Measurements from ENCODE around the gene OMD.

Gene OMD

GRCh38 chr9:92439921-92440750, 15.9 kb upstream of the OMD start:
- Histone ChIP-seq H3K4me3 (ENCODE audit: low read length) (no peak overlapping the region), H3K4me1 (ENCODE audit: control insufficient read depth, insufficient read depth, low read length) (no peaks in the 10 kb centered on the region; the same call in 1 of the 2 replicates), H3K9me3 (ENCODE audit: control insufficient read depth, insufficient read depth, low read length) (no peaks in the 10 kb centered on the region), H3K27me3 (ENCODE audit: control insufficient read depth, insufficient read depth, low read length) (no peaks in the 10 kb centered on the region), H3K36me3 (ENCODE audit: control insufficient read depth, insufficient read depth, low read length) (no peaks in the 10 kb centered on the region), H3K27ac (ENCODE audit: low read length) (no peak overlapping the region)
- WGBS (ENCODE audit: insufficient coverage, insufficient read length) = no CpG with 5 or more reads among the region's 5 CpGs
- DNase-seq (ENCODE audit: low read depth, low spot score) = no peak

GRCh38 chr9:92438900-92439526, 14.7 kb upstream of the OMD start:
- Histone ChIP-seq H3K27ac (ENCODE audit: low read length) (no peak overlapping the region), H3K27me3 (ENCODE audit: control insufficient read depth, insufficient read depth, low read length) (no peaks in the 10 kb centered on the region), H3K36me3 (ENCODE audit: control insufficient read depth, insufficient read depth, low read length) (no peaks in the 10 kb centered on the region), H3K4me3 (ENCODE audit: low read length) (no peak overlapping the region), H3K9me3 (ENCODE audit: control insufficient read depth, insufficient read depth, low read length) (no peaks in the 10 kb centered on the region), H3K4me1 (ENCODE audit: control insufficient read depth, insufficient read depth, low read length) (no peaks in the 10 kb centered on the region; the same call in 1 of the 2 replicates)
- no CpG with 5 or more reads among the region's 5 CpGs for WGBS (ENCODE audit: insufficient coverage, insufficient read length)
- no peak for DNase-seq (ENCODE audit: low read depth, low spot score)

DNA sequence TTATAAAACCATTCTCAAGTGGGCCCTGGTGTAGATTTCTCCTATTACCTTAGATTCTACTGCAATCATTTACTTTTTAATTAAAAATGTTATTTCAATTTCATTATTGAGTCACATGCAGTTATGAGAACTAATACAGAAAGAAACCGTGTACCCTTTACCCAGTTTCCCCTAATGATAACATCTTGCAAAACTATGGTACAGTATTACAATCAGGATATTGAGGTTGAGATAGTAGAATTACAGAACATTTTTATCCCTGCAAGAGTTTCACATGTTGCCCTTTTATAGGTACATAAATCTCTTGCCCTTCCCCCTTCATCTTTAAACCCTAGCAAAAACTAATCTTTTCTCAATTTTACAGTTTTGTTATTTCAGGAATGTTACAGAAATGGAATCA, 11.0 kb upstream of the OMD start:
- DNase-seq (ENCODE audit: low read depth, low spot score) = no peak

GRCh38 chr9:92432972-92433548, 8.8 kb upstream of the OMD start:
- Histone ChIP-seq H3K36me3 (ENCODE audit: control insufficient read depth, insufficient read depth, low read length) (no peaks in the 10 kb centered on the region), H3K9me3 (ENCODE audit: control insufficient read depth, insufficient read depth, low read length) (no peaks in the 10 kb centered on the region), H3K4me1 (ENCODE audit: control insufficient read depth, insufficient read depth, low read length) (no peaks in the 10 kb centered on the region), H3K27me3 (ENCODE audit: control insufficient read depth, insufficient read depth, low read length) (no peaks in the 10 kb centered on the region), H3K27ac (ENCODE audit: low read length) (no peak overlapping the region), H3K4me3 (ENCODE audit: low read length) (no peak overlapping the region)
- no peak for DNase-seq (ENCODE audit: low read depth, low spot score)
- no CpG with 5 or more reads among the region's 5 CpGs for WGBS (ENCODE audit: insufficient coverage, insufficient read length)

More for the DNA sequence above, 11.0 kb upstream of the OMD start:
- Histone ChIP-seq H3K27ac (ENCODE audit: low read length) (no peak overlapping the region), H3K36me3 (ENCODE audit: control insufficient read depth, insufficient read depth, low read length) (no peaks in the 10 kb centered on the region), H3K27me3 (ENCODE audit: control insufficient read depth, insufficient read depth, low read length) (no peaks in the 10 kb centered on the region), H3K9me3 (ENCODE audit: control insufficient read depth, insufficient read depth, low read length) (no peaks in the 10 kb centered on the region), H3K4me3 (ENCODE audit: low read length) (no peak overlapping the region), H3K4me1 (ENCODE audit: control insufficient read depth, insufficient read depth, low read length) (no peaks in the 10 kb centered on the region)
- no CpG with 5 or more reads among the region's 1 CpG for WGBS (ENCODE audit: insufficient coverage, insufficient read length)

- Histone ChIP-seq H3K27me3 (ENCODE audit: control insufficient read depth, insufficient read depth, low read length) (no peaks in the 10 kb centered on the region), H3K4me3 (ENCODE audit: low read length) (no peak overlapping the region), H3K4me1 (ENCODE audit: control insufficient read depth, insufficient read depth, low read length) (no peaks in the 10 kb centered on the region), H3K9me3 (ENCODE audit: control insufficient read depth, insufficient read depth, low read length) (no peaks in the 10 kb centered on the region), H3K36me3 (ENCODE audit: control insufficient read depth, insufficient read depth, low read length) (no peaks in the 10 kb centered on the region), H3K27ac (ENCODE audit: low read length) (no peak overlapping the region)
- WGBS (ENCODE audit: insufficient coverage, insufficient read length) = 100% methylated on average over 1 of the region's 5 CpGs
- no peak for DNase-seq (ENCODE audit: low read depth, low spot score)
These were observed 8.1 kb upstream of the OMD start for GRCh38 chr9:92432350-92432749.

DNA sequence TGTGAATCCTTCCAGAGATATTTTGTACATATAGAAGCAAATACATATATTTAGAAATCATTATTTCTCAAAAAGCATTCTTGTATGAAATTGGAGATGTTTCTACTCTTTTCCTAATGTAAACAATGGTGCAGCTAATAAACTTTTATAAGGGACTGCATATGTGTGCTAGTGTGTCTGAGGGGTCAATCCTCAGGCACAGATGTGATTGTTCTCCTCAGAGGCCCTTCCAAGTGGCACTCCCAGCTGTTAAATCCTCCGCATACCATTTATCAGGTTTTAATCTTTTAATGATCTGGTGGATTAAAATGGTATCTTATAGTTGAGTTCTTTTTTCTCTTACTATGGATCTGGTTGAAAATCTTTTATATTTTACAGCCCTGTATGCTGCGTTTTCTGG, 5.6 kb upstream of the OMD start:
- no peaks in the 10 kb centered on the region for H3K9me3 ChIP-seq (ENCODE audit: control insufficient read depth, insufficient read depth, low read length)
- DNase-seq (ENCODE audit: low read depth, low spot score) = no peak
- H3K27me3 ChIP-seq (ENCODE audit: control insufficient read depth, insufficient read depth, low read length) = no peaks in the 10 kb centered on the region
- no CpG with 5 or more reads among the region's 2 CpGs for WGBS (ENCODE audit: insufficient coverage, insufficient read length)
- no peak overlapping the region for H3K4me3 ChIP-seq (ENCODE audit: low read length)
- no peak overlapping the region for H3K27ac ChIP-seq (ENCODE audit: low read length)
- H3K4me1 ChIP-seq (ENCODE audit: control insufficient read depth, insufficient read depth, low read length) = no peaks in the 10 kb centered on the region
- no peaks in the 10 kb centered on the region for H3K36me3 ChIP-seq (ENCODE audit: control insufficient read depth, insufficient read depth, low read length)

GRCh38 chr9:92426501-92427145, 2.4 kb upstream of the OMD start:
- no peaks in the 10 kb centered on the region for H3K27me3 ChIP-seq (ENCODE audit: control insufficient read depth, insufficient read depth, low read length)
- H3K36me3 ChIP-seq (ENCODE audit: control insufficient read depth, insufficient read depth, low read length) = no peaks in the 10 kb centered on the region
- WGBS (ENCODE audit: insufficient coverage, insufficient read length) = no CpG with 5 or more reads among the region's 5 CpGs
- no peaks in the 10 kb centered on the region for H3K9me3 ChIP-seq (ENCODE audit: control insufficient read depth, insufficient read depth, low read length)
- H3K4me3 ChIP-seq (ENCODE audit: low read length) = no peak overlapping the region
- H3K4me1 ChIP-seq (ENCODE audit: control insufficient read depth, insufficient read depth, low read length) = no peaks in the 10 kb centered on the region
- H3K27ac ChIP-seq (ENCODE audit: low read length) = no peak overlapping the region
- no peak for DNase-seq (ENCODE audit: low read depth, low spot score)

DNA sequence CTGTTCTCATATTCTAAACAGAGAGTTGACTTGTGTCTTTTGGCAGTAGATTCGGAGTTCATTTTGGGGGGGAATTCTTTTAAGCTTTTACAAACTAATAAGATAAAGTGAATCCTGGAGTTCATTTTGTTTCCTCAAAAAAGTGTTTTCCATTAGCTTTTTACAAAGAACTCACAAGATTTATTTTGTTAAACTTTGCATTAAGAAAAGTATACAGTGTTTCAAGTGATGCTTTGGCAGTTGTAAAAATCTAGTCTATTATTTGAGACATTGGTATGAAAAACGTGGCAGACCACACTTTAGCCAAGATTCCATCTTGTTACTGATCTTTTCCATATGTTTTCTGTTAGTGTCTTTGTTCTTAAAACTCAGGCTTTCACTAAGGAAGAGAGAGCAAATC, 1.2 kb upstream of the OMD start:
- Histone ChIP-seq H3K27me3 (ENCODE audit: control insufficient read depth, insufficient read depth, low read length) (no peaks in the 10 kb centered on the region), H3K9me3 (ENCODE audit: control insufficient read depth, insufficient read depth, low read length) (no peaks in the 10 kb centered on the region), H3K27ac (ENCODE audit: low read length) (no peak overlapping the region), H3K4me3 (ENCODE audit: low read length) (no peak overlapping the region), H3K4me1 (ENCODE audit: control insufficient read depth, insufficient read depth, low read length) (no peaks in the 10 kb centered on the region), H3K36me3 (ENCODE audit: control insufficient read depth, insufficient read depth, low read length) (no peaks in the 10 kb centered on the region)
- WGBS (ENCODE audit: insufficient coverage, insufficient read length) = no CpG with 5 or more reads among the region's 2 CpGs
- DNase-seq (ENCODE audit: low read depth, low spot score) = no peak

- no CpG with 5 or more reads among the region's 2 CpGs for WGBS (ENCODE audit: insufficient coverage, insufficient read length)
- Histone ChIP-seq H3K27ac (ENCODE audit: low read length) (no peak overlapping the region), H3K27me3 (ENCODE audit: control insufficient read depth, insufficient read depth, low read length) (no peaks in the 10 kb centered on the region), H3K4me1 (ENCODE audit: control insufficient read depth, insufficient read depth, low read length) (no peaks in the 10 kb centered on the region), H3K36me3 (ENCODE audit: control insufficient read depth, insufficient read depth, low read length) (no peaks in the 10 kb centered on the region), H3K9me3 (ENCODE audit: control insufficient read depth, insufficient read depth, low read length) (no peaks in the 10 kb centered on the region), H3K4me3 (ENCODE audit: low read length) (no peak overlapping the region)
- no peak for DNase-seq (ENCODE audit: low read depth, low spot score)
These were observed 659 bp downstream of the OMD start for GRCh38 chr9:92423612-92424011.

DNA sequence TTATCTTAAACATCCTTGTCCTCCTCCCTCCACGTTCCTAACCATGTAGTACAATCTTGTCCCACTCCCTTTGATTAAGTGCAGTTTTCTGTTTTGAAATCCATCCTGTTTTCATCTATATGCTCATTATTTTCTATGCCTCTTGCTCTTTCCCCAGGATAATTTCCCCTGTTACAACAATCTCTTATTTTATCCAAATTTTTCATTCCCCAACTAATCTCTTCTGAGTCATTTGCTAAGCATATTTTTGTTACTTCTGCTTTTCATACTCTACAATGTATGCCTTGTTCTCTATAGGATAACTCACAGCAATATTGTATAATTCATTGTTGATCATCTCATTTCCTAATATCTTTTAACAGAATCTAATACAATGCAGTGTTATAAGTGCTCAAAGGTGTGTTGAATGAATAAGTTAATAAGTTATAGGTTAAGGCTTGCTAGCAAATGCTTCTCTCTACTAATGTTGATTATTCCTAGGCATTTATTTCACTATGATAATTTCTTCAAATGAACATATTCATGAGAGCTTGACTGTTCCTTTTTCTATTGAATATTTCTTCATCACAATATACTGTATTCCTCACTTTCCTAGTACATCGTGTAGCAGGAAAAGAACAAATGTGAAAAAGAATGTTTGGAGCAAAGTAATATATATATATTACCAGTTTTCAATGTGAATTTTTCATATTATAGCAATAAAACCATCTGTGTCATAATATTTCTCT, 1.5 kb downstream of the OMD start:
- no peak overlapping the region for H3K27ac ChIP-seq (ENCODE audit: low read length)
- DNase-seq (ENCODE audit: low read depth, low spot score) = no peak
- no peaks in the 10 kb centered on the region for H3K4me1 ChIP-seq (ENCODE audit: control insufficient read depth, insufficient read depth, low read length)
- H3K4me3 ChIP-seq (ENCODE audit: low read length) = no peak overlapping the region
- H3K36me3 ChIP-seq (ENCODE audit: control insufficient read depth, insufficient read depth, low read length) = no peaks in the 10 kb centered on the region
- no CpG with 5 or more reads among the region's 2 CpGs for WGBS (ENCODE audit: insufficient coverage, insufficient read length)
- H3K27me3 ChIP-seq (ENCODE audit: control insufficient read depth, insufficient read depth, low read length) = no peaks in the 10 kb centered on the region
- no peaks in the 10 kb centered on the region for H3K9me3 ChIP-seq (ENCODE audit: control insufficient read depth, insufficient read depth, low read length)

Measured in iPS DF 6.9 (cell line).